NCI-H187 (cell line): ENCODE data around the gene ADARB1.

Experiments
- DNase-seq, 2 experiments: peaks; one replicate each; lab custom pipeline; 2025; lab: John Stamatoyannopoulos, UW

The ADARB1 gene

DNA sequence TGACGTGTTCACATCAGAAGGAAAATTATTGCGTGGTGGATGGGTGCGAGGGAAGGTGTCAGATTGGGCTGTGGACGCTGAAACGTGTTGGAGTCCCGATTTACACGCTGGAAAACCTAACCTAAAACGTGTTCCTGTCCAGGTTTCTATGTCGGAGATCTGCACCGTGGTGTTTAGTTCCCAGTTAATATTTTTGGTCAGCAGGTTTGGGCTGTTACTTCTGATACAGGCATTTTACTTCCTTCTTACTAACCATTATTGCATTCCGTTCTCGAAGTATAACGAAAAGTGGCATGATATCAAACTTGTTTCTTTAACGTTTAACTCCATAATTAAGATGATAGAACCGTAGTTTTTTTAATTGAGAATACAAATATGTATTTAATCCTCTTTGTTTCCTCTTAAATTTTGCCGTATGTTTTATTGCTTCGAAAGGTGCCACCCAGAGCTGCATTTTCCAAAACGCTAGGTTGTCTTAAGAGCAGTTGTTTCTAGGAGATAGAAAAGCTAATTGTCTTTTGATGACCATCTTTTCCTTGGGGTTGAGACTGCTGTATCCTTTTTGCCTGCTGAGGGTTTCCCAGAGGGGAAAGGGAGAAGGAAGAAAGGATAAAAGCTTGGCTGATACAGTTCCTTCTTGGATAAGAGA, 1.3 kb downstream of the ADARB1 start:
- DNase-seq, result no peak

DNA sequence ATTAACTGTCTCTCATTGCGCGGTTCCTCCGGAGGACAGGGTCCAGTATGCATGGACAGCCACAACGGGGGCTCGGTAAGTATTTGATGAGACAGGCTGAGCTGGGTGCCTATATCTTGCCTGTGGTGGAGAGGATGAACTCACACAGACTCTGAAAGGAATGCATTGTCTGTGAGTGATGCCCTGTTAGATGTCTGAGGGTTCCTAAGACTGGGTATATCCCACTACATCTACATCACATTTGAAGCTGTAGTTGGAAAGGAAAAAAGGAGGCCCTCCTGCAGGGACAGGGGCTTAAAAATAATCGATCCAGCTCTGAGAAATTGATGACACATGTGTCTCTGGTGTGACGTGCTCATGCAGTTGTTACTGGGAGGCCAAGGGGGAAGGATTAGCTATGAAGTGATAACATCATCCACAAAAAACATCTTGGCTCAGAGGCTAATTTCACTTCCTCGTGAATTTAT, 1.9 kb downstream of the ADARB1 start:
- no peak for DNase-seq

DNA sequence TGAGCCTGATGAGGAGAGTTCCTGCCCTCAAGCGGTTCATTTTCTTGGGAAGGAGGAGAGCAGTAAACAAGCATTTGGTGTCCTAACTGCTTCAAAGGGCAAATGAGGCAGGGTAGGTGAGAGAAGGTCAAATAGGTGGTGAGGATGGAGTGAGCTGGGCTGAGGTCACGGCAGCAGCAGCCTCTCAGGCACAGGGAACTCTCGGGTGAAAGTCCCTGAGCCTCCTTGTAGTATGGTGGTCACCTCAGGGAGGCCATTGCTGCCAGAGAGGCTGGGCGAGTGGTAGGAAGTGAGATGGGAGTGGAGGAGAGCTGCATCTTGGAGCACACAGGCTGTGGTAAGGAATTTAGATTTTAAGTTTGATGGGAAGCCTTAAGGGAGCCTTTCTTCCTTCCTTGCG, 4.0 kb downstream of the ADARB1 start:
- no peak for DNase-seq

DNA sequence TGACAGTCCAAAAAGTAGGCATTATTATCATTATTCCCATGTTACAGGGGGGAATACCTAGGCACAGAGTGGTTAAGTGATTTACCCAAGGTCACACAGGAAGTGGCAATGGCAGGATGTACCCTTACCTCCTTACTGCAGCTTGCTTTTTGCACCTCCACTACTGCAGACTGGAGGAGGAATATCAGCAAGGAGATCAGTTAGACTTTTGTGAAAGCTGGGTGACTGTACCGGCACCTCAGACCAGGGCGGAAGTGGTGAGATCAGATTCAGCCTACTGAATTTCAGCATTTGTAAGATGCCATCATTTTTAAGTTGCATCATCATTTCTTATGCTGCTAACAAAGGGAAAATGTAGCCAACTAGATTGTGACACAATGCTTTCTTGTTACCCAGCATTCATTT, 4.5 kb downstream of the ADARB1 start:
- DNase-seq, result no peak

DNA sequence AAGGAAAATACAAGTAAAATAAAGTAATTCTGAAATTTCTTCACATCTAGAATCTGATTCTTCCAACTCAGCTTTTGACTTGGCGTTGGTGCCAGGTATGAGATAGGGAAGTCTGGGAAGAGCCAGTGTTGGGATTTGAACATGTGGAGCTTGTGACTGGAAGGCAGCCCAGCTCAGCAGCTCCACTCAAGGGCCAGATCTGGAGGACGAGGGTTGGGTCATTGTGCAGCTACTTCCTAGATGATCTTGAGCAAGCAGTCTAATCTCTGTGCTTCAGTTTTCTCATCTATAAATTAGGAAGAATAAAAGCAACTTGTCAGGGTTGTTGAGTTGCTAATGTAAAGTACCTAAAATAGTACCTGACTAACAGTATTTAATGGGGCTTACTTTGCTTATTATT, 5.0 kb downstream of the ADARB1 start:
- no peak for DNase-seq

DNA sequence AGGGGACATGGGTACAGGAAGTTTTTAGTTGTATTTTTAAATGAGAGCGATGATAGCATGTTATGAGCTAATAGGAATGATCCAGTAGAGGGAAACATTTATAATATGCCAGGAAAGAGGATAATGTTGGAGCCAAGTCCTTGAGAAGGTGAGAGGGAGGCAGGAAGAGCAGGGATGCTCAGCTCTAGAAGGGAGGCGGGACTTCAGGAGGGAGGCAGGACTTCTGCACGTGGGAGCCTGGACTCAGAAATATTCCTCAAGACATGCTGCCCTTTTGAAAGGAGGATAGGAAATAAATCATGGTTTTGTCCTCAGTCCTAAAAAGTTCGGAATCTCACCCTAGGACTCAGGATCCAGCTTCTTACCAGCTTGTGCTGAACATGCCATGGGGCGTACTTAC, 5.9 kb downstream of the ADARB1 start:
- no peak for DNase-seq

DNA sequence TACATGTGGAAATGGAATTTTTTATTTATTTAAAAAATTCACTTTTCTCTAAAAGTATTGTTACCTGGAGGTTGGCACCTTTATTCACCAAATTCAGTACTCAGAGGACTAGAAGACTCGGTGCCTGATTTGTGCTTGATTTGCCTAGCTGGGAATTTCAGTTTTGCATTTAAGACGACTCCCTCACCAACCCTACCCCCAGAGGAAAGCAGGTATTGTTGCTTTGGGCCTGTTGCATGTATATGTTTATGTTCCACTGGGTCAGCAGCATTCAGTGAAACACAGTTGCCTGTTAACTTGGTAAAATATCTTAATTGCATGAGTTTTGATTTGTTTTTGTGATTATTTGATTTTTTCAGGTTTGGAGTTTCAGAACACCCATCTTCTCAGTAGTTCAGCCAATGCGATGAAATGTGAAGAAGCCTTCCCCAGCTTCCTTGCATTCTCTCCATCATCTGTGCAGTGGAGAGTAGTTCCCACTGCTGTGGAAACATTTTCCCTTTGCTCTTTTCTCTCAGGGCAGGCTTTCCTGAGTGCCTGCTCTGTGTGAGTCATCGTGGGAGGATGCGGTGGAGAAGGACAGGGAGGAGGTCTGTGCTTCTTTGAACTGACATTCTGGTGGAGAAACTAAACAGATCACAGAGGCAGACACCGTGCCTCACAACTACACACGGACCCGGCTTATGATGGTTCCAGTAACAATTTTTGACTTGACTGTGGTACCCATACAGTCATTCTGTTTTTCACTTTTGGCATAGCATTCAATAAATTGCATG, 6.4 kb downstream of the ADARB1 start:
- no peak for DNase-seq

DNA sequence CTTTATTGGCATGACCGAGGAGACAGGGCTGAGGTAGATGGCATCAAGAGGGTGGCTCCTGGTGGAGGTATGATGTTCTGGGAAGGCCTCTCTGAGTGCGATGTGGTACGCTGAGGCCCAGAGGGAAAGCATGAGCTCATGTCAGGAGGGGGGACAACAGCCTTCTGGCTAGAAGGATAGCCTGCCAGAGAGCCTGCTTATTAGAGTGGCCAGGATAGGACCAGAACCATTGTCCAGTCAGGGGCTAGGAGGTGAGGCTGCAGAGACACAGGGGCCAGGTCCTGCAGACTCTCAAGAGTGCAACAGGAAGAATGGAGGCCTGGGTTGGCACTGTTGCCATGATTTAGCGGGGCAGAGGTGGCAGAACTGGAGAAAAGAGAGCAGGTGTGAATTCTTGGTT, 7.3 kb downstream of the ADARB1 start:
- no peak for DNase-seq

DNA sequence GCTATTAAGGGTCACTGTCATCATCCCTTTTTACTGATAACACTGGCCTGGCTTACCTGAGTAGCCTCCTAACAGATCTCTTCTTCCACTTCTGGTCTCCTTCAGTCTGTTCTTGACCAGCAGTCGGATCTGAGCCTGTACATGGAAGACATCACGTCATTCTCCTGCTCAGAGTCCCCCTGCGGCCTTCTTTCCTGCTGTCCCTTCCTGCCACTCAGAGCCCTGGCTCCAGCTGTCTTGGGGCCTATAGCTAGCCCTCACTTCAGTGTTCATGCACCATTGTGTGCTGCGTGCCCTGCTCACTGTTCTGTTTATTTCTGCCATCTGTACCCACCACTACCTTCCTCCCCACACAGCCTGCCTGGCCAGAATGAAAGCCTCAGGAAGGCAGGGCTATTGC, 8.4 kb downstream of the ADARB1 start:
- no peak for DNase-seq

DNA sequence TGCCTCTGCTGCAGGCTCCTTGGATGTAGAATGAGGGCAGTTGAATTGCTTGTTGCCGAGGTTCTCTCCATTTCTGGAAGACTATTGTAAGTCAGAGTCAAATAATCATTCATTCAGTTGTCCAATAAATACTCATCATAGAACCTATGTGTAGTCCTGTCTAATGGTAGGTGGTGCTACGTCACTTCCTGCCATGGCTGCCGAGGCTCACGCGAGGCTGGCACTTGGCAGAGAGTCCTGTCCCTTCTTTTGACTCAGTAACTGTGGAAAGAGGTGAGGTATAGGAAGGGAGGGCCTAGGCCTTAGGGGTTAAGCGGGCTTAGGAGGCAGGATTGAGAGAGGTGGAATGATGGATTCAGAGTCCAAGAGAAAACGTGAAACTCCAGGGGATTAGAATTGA, 9.7 kb downstream of the ADARB1 start:
- no peak for DNase-seq

DNA sequence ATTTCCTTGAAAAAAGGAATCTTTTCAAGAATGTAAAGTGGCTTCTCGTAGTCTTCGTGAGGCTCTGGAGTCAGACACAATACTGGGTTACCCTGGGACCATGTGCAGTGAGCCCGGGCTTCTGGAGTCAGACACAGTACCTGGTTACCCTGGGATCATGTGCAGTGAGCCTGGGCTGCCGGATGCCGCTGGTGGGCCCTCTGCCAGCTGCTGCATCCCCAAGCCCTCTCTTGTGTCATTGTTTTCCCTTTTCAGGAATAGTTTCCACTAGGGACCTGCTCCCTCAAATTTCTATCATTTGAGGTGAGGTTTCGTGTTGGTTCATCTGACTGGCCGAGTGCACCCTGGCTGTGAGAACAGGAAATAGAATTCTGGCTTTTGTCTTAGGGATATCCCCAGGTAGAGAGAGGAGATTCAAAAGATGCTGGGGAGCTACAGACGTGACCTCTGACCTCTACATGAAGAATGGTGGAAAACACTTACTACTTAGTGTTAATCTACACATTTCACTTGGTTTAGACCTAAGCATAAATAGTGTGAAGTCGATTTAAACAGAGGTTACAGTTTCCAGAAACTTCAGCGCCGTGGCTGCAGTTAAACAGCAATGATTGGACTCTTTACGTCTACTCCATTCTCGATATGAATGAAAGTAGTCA, 10.6 kb downstream of the ADARB1 start:
- no peak for DNase-seq

DNA sequence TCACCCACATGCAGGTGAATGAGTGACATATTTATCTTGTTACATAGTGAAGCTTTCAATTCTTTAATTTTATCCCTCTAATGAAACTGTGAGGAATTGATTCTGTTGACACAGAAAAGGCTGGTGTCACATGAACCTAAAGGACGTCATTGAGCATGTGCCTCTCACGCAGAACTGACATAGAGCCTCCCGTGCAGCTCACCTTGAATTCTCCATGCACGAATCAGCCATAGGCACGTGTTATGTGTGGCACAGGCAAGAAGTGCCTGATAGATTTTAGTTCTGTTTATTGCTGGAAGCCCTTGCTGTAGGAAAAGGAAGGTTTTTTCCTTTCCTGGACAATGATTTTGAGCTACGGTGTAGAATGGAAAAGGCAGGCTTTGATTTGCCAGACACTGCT, 11.3 kb downstream of the ADARB1 start:
- no peak for DNase-seq

DNA sequence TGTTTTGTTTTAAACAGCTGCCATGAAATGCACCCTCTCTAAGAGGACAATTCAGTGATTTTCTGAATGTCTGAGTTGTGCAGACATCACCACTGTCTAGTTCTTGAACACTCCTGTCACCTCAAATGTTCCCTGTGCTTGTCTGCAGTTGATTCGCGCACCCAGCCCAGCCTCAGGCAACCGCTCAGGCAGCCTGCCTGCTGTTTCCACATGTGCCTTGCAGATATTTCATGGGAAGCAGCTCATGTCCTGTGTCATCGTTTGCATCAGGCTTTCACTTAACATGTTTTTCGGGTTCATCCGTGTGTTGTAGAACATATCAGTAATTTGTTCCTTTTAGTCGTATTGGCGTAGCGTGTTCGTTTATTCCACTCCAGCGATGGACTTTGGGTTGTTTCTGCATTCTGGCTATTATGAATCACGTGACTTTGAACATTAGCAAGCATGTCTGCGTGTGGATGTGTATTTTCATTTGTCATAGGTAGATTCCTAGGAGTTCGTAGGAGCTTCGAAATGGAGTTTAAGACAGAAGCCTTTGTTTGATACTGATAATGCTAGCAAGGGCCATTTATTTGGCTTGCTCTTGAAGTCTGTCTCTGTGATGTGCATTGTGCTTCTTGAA, 12.1 kb downstream of the ADARB1 start:
- no peak for DNase-seq

DNA sequence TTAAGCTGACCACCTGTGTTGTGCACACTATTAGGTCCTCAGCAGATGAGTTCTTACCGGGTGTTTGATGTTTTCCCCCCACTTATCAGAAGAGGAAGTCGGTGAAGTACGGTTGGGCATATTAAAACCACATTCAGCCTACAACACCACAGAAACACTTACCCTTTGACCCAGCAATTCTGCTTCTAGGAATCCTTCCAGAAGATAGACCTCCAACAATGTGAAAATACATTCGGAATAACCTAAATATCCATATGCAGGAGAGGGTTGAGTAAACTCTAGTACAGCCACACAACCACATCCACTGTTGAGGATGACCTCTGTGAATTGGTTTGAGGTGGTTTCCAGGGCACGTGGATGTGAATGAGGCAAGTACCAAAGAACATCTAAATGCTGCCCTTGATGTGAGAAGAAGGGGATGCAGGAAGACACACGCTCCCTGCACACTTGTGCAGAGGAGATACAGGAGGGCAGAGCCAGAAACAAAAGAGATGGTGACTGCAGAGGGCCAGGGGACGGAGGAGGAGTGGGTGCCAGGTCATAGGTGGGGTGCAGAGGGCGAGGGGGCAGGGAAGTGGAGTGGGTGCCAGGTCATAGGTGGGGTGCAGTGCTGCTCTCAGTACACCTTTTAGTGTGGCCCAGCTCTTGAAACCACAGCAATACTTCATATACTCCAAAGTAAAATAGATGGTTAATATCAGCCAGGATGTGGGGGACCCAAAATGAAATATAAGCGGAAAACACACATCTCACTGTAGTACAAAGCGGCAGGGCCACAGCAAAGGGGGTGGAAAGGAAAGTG, 12.8 kb downstream of the ADARB1 start:
- DNase-seq, result no peak

DNA sequence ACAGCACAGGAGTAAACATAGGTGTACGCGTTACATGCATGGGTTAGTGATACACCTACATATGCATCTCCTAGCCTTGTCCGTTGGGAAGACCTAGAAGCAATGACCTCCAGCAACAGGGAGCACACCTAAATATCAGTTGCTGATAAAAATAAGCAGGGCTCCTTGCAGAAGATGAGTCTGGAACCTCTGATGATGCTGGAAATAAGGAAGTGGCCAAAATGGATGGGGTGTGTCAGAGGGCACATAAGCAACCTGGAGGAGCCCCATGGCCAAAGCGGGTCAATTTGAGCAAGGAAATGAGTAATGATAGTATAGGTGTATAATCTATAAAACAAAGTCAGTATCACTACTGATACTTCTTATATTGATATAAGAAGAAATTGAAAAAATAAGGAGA, 13.7 kb downstream of the ADARB1 start:
- no peak for DNase-seq

DNA sequence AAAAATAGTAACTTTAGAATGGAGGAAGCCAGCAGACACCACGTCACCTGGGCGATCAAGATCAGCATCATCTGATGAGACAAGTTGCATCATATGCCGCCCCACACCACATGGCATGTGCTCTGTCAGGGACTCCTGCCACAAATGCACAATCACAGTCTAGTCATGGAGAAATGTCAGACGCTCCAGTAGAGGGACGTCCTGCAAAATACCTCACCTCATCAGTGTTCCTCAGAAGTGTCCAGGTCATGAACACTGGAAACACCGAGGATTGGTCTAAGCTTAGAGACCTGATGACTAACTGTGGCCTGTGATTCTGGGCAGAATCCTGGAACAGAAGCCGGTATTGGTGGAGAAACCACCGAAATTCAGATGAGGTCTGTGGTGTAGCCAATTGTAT, 14.3 kb downstream of the ADARB1 start:
- DNase-seq, result no peak

DNA sequence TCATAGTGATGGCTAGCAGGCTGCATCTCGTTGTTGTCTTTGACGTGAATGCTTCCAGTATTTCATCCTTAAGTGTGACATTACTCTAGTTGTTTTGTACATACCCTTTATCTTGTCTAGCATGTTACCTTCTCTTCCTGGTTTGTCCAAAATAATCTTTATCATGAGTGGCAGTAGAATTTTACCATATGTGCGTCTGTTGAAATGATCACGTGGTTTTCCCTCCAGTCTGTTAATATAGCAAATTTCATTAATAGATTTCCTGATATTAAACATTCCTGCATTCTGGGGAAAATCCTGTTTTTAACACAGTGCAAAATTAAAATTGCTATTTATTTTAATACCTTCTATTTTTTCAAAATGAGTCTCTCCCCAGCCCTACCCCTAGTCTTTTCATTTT, 15.6 kb downstream of the ADARB1 start:
- DNase-seq, result no peak

DNA sequence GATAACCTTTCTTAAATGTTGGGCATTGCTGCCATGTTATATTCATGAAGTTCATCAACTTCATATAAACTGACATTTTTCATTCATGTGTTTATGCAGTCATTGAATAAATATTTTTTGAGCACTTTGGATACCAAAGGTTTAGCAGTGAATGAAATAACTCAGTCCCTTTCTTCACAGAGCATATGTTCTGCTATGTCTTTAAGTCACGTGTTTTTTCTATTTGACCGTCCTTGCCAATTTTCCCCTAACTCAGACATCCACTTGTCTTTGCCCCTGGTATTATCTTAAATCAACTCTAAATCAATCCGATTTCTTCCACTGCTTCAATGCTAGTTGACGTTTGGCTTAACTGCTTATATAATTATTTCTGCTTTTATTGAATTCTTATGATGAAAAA, 16.6 kb downstream of the ADARB1 start:
- DNase-seq, result no peak

DNA sequence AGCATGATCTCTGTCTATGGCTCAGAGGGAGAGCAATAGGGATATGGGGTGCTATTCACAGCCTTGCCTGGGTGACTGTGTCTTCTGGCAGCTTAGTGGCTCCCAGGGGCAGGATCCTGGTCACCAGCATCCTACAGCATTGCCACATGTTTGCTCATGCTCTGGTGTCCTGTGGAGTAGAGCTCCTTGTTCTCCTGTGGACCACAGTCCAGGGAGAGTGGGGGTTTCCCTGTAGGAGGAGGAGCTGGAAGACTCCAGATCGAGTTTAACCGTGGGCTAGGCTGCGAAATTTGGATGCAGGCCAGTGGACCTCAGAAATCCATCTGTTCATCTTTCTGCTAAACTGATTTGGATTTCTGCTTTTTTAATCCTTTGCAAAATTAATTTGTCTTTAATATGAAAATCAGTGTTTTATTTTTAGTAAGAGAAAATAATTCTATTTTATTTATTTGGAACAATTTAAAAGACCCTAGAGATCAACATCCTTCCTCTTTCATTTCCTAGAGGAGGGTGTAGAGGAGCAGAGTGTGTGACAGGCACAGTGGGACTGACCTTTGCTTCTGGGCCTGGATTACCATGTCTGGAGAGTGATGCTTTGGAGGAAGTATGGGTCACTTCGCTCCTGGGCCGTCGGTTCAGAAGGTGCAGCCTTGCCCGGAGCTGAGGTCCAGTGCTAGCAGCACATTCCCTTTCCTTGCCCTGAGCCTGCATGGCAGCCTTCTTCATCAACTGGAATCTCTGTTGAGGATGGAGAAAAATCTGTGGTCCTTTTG, 17.4 kb downstream of the ADARB1 start:
- no peak for DNase-seq

DNA sequence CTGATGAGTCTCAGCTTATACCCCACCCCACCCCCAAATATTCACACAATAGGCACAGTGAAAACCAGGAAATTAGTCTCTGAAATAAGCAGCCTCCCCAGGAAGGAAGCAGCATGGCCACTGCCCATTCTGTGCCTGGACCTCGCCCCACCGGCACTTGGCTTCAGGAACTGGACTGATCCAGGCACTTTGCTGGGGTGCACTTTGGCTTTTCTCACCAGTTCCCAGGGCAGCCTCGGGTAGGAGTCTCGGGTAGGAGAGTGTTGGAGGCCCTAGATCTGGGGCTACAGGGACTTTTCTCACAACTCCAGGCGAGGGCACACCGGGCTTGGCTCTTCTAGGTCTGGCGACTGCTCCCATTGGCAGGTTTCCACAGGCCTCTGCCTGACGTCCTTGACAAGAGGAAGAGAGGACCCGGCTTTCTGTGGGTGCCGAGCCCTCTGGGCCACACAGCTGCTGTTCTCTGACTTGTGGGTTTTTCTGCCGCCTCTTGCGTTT, 18.7 kb downstream of the ADARB1 start:
- no peak for DNase-seq

DNA sequence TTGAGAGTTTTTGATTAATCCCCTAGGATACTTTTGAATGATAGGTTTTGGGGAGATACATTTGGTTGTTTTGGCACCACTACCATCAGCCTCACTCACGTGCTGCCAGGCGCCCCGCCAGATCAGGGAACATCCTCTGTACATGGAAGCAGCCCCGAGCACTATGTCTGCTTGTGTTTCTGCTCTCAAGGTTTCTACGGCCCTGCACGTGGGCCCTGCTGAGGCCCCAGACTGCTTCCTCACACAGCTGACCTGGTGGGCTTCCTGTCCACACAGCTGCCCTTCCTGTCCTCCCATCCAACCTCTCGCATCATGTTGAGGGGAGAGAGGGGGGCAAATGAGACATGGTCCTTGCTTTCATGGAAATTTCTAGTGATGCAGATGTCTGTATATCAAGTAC, 20.0 kb downstream of the ADARB1 start:
- DNase-seq, result no peak
